ENCODE results near the gene PRR5L.
"Not testable (repeated sequence)": the region's sequence is repeated elsewhere in the genome, so short reads cannot be mapped to it uniquely, and the experiment has no call there.

The PRR5L gene

DNA sequence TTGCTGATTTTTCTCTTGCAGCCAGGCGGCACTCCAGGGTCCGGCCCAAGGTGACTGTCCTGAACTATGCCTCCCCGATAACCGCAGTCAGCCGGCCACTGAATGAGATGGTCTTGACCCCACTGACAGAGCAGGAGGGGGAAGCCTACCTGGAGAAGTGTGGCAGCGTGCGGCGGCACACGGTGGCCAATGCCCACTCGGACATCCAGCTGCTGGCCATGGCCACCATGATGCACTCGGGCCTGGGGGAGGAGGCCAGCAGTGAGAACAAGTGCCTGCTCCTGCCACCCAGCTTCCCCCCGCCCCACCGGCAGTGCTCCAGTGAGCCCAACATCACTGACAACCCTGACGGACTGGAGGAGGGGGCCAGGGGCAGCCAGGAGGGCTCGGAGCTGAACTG lies 166.2 kb downstream of the PRR5L start:
- no peak for DNase-seq (ENCODE audit: low read depth)

DNA sequence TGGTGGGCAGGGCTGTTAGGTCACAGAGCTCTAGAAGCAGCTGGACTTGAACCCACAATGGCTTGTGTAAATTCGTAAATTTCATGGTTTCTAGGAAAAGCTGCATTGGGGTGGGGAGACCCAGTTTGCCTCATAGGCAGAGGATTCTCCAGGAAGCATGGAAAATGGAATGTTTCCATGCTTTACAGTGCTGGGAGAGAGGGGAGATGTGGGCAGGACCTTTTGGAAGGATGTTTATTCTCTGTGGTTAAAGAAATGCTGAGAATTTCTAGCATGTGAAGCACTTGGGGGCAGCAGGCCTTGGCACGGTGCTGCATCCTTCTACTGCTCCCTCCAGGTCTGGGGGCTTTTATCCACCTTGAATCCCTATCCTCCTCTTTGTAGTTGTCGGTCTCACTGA lies 167.7 kb downstream of the PRR5L start:
- no peak for DNase-seq (ENCODE audit: low read depth)

GRCh38 chr11:36464720-36465119 lies 168.6 kb downstream of the PRR5L start:
- no peak for DNase-seq (ENCODE audit: low read depth)

- no peak for DNase-seq (ENCODE audit: low read depth)
These were observed 169.5 kb downstream of the PRR5L start for GRCh38 chr11:36465449-36466163.

GRCh38 chr11:36467012-36467411 lies 170.9 kb downstream of the PRR5L start:
- no peak for DNase-seq (ENCODE audit: low read depth)

GRCh38 chr11:36467916-36468315 lies 171.8 kb downstream of the PRR5L start:
- DNase-seq (ENCODE audit: low read depth): no peak

GRCh38 chr11:36469063-36469462 lies 173.0 kb downstream of the PRR5L start:
- no peak for DNase-seq (ENCODE audit: low read depth)

GRCh38 chr11:36469881-36470802 lies 174.1 kb downstream of the PRR5L start:
- DNase-seq (ENCODE audit: low read depth): peak; percentile 22

- DNase-seq (ENCODE audit: low read depth): no peak
These were observed 175.5 kb downstream of the PRR5L start for GRCh38 chr11:36471577-36471976.

- no peak for DNase-seq (ENCODE audit: low read depth)
These were observed 179.1 kb downstream of the PRR5L start for GRCh38 chr11:36475192-36475591.

DNA sequence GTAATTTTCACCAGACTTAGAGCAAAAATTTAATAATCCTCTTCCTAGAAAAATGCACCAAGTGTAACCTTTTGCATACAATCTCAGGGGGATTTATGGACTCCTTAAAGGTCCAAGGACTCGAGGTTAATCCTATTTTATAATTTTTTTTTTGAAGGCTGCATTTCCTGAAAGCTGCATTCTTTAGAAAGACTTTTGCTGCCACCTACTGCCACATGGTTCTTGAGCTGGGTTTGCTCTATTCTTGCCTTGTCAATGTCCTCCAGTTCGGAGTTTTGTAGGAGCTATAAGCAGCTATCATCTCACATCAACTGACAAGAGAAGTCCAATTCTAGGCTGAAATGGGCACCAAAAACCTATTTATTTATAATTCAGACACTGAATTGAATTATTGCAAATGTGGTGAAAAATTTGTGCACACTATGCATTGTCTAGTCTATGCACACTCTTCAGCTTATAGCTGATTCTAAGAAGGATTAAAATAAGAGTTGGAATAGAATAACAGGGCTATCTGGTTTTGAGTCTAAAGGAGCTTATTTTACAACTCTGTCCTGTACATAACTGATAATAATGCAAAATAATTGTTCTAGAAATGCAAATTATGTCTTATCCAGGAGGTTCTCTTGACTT lies 182.7 kb downstream of the PRR5L start:
- DNase-seq (ENCODE audit: low read depth): no peak

GRCh38 chr11:36480833-36481232 lies 184.7 kb downstream of the PRR5L start:
- no peak for DNase-seq (ENCODE audit: low read depth)

- DNase-seq (ENCODE audit: low read depth): not testable (repeated sequence)
These were observed 187.0 kb downstream of the PRR5L start for GRCh38 chr11:36483042-36483441.

- DNase-seq (ENCODE audit: low read depth): no peak
These were observed 189.4 kb downstream of the PRR5L start for GRCh38 chr11:36485298-36486002.

GRCh38 chr11:36487619-36488018 lies 191.5 kb downstream of the PRR5L start:
- no peak for DNase-seq (ENCODE audit: low read depth)

DNA sequence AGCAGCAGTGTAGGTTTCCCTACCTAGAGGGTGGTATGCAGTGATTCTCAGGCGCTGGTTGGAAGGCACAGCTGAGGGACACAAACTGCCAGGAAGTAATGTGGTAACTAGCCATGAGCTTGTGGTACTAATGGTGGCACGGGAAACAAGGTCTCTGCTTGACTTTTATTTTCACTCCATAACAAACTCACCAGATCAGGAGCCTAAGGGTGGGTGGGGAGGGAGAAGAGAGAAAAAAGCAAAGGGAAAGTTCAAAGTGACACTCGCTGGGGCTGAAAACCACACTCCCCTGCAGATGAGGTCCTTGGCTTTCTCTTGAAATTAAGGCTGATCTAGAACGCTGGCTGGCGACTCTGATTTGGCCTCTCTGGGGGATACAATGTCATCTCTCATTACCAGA lies 192.0 kb downstream of the PRR5L start:
- DNase-seq (ENCODE audit: low read depth): no peak

DNA sequence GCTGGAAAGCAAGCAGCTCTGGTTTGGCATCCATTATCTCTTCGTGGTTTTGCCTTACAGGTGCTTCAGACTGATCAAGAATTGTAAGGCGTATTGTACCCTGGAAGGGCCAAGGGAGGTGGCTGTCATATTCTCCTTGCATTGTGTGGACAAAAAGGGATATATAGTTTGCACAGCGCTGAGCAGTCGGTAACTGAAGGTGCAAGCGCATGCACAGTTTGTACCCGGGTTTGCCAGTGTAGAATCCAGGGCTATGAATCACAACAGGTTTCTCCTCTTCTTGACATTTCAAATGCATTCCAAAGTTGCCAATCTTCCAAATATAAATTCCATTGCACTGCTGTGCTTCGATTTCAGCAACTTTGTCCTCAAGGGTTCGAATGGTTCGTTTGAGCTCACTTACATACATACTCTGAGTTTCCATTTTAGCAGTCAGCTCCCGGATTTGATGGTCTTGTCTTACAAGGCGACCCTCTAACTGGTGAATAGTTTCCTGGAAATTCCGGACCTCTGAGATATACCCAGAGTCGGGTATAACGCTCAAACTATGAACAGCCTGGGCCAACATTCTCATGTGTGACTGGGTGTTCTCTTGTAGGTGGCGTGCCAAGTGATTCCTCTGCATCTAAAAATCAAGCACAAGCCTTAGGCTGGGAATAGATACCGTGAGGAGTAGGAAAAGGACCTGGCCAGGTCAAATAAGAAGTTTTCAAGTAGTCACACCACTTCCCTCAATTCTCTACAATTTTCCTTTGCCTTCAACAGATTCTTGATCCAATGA lies 194.1 kb downstream of the PRR5L start:
- no peak for DNase-seq (ENCODE audit: low read depth)

- peak; percentile 18 for DNase-seq (ENCODE audit: low read depth)
These were observed 196.7 kb downstream of the PRR5L start for GRCh38 chr11:36492724-36493304.

DNA sequence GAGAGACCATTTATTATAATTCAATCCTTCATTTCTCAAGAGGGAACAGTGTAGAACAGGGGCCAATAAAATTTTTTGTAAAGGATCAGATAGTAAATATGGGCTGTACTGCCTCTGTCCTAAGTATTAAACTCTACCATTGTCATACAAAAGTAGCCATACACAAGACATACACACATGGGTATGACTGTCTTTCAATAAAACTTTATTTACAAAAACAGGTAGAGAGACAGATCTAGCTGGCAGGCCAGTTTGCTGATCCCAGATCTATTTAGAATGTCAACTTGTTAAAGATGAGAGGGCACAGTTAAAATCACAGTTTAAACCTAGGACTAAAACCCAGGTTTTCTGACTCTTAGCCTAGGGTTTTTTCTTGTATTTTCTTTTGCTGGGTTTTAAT lies 197.2 kb downstream of the PRR5L start:
- DNase-seq (ENCODE audit: low read depth): no peak

- no peak for DNase-seq (ENCODE audit: low read depth)
These were observed 202.6 kb downstream of the PRR5L start for GRCh38 chr11:36498721-36499120.

- no peak for DNase-seq (ENCODE audit: low read depth)
These were observed 203.2 kb downstream of the PRR5L start for GRCh38 chr11:36499315-36499714.

All from HS-5 (cell line).